IMR-90 (cell line): Measurements from ENCODE around the gene PADI1.

ENCODE experiments used
- BHLHE40 ChIP-seq: fragments of 150-350 bp; IDR thresholded peaks from 2 replicates; pipeline ENCODE4 v1.6.1; 2016; ENCODE audit warnings: mild to moderate bottlenecking, low read depth, low read length
- CEBPB ChIP-seq: IDR thresholded peaks from 2 replicates; pipeline ENCODE4 v1.6.1; 2012; ENCODE audit warnings: low read depth, low read length, improper control_type of control experiment
- CHD1 ChIP-seq: IDR thresholded peaks from 2 replicates; pipeline ENCODE4 v1.6.1; 2012; ENCODE audit warnings: low read depth, low read length, improper control_type of control experiment
- CTCF ChIP-seq: conservative IDR thresholded peaks from 2 replicates; pipeline ENCODE4 v1.5.1; 2012; ENCODE audit warnings: mild to moderate bottlenecking, low read depth, low read length, improper control_type of control experiment
- MAFK ChIP-seq: IDR thresholded peaks from 2 replicates; pipeline ENCODE4 v1.6.1; 2012; ENCODE audit warnings: low read depth, low read length, improper control_type of control experiment
- NFE2L2 ChIP-seq: fragments of 150-350 bp; IDR thresholded peaks from 2 replicates; pipeline ENCODE4 v1.6.1; 2016; ENCODE audit warnings: low read depth, mild to moderate bottlenecking, low read length
- POLR2A ChIP-seq: IDR thresholded peaks from 2 replicates; pipeline ENCODE4 v1.6.1; 2012; ENCODE audit warnings: mild to moderate bottlenecking, low read depth, low read length
- RAD21 ChIP-seq: IDR thresholded peaks from 2 replicates; pipeline ENCODE4 v1.6.1; 2012; ENCODE audit warnings: low read length, improper control_type of control experiment
- RCOR1 ChIP-seq: IDR thresholded peaks from 2 replicates; pipeline ENCODE4 v1.6.1; 2012; ENCODE audit warnings: mild to moderate bottlenecking, low read length, improper control_type of control experiment; ENCODE audit not compliant: insufficient replicate concordance
- RFX5 ChIP-seq: IDR thresholded peaks from 2 replicates; pipeline ENCODE4 v1.8.0; 2012; ENCODE audit warnings: low read depth, mild to moderate bottlenecking, low read length, moderate library complexity
- SMC3 ChIP-seq: fragments of 150-350 bp; IDR thresholded peaks from 2 replicates; pipeline ENCODE4 v1.6.1; 2016; ENCODE audit warnings: low read depth, mild to moderate bottlenecking, antibody characterized with exemption, low read length, moderate library complexity
- USF2 ChIP-seq: fragments of 150-350 bp; IDR thresholded peaks from 2 replicates; pipeline ENCODE4 v1.6.1; 2017; ENCODE audit warnings: mild to moderate bottlenecking, antibody characterized with exemption, low read length, low read depth

GRCh38 chr1:17251701-17252376 is 46.9 kb downstream of the PADI1 start:
- TF ChIP-seq USF2 (no peak), POLR2A (no peak), NFE2L2 (no peak), MAFK (no peak), CTCF (no peak), RAD21 (no peak), RFX5 (no peak), SMC3 (no peak), RCOR1 (no peak), CEBPB (no peak), BHLHE40 (no peak), CHD1 (no peak)
